Liver (tissue), 9 donors: ENCODE measurements around the gene DOCK6. TPM values are rescaled to one million over a fixed set of nuclear protein-coding genes. Genes with fewer than 3 reads are reported as not detected.

Experiments
- DNase-seq: peaks from one replicate; pipeline ENCODE4 v3.0.0-alpha.2; 2017; ENCODE audit warnings: low spot score
- H3K27ac ChIP-seq, 2 donors: one replicate each; pipeline ENCODE4 v1.7.0; 2013; ENCODE audit warnings: inconsistent platforms in 2 of 2, low read length in 2 of 2, control low read depth in 1 of 2, low read depth in 1 of 2, mild to moderate bottlenecking in 1 of 2
- H3K27me3 ChIP-seq, 4 donors: one replicate each; pipeline versions ENCODE4 v1.6.1 to v1.7.0; 2013; ENCODE audit warnings: low read length in 3 of 4, inconsistent platforms in 1 of 4, mild to moderate bottlenecking in 1 of 4, moderate library complexity in 1 of 4; ENCODE audit not compliant: control insufficient read depth in 4 of 4, insufficient read depth in 4 of 4
- H3K36me3 ChIP-seq, 4 donors: one replicate each; pipeline versions ENCODE4 v1.6.1 to v1.7.0; 2013; ENCODE audit warnings: low read length in 3 of 4, mild to moderate bottlenecking in 3 of 4, low read depth in 1 of 4, moderate library complexity in 1 of 4; ENCODE audit not compliant: control insufficient read depth in 4 of 4, insufficient read depth in 3 of 4
- H3K4me1 ChIP-seq, 4 donors: one replicate each; pipeline versions ENCODE4 v1.6.1 to v1.7.0; 2013; ENCODE audit warnings: low read length in 3 of 4, mild to moderate bottlenecking in 3 of 4, moderate library complexity in 1 of 4; ENCODE audit not compliant: control insufficient read depth in 4 of 4, insufficient read depth in 4 of 4
- H3K4me3 ChIP-seq, 3 donors: one replicate each; pipeline versions ENCODE4 v1.6.1 to v1.7.0; 2013; ENCODE audit warnings: low read length in 3 of 3, control low read depth in 1 of 3, low read depth in 1 of 3, mild to moderate bottlenecking in 1 of 3
- H3K9ac ChIP-seq, 2 donors: one replicate each; pipeline ENCODE4 v1.7.0; 2013; ENCODE audit warnings: low read length in 2 of 2, mild to moderate bottlenecking in 2 of 2, moderate library complexity in 2 of 2, control low read depth in 1 of 2, low read depth in 1 of 2
- H3K9me3 ChIP-seq, 4 donors: one replicate each; pipeline versions ENCODE4 v1.6.1 to v1.7.0; 2013; ENCODE audit warnings: low read length in 3 of 4; ENCODE audit not compliant: control insufficient read depth in 4 of 4
- ATF3 ChIP-seq: IDR thresholded peaks from 2 replicates; pipeline ENCODE4 v1.6.1; 2016; ENCODE audit warnings: antibody characterized with exemption
- CTCF ChIP-seq: fragments of 150-350 bp; IDR thresholded peaks from 2 replicates; pipeline ENCODE4 v1.5.1; 2017; ENCODE audit warnings: improper control_type of control experiment, low read depth, low read length; ENCODE audit not compliant: missing input control
- FOXA1 ChIP-seq: IDR thresholded peaks from 2 replicates; pipeline ENCODE4 v1.6.1; 2016; ENCODE audit warnings: antibody characterized with exemption
- GABPA ChIP-seq, 2 donors: IDR thresholded peaks in 1 of 2; conservative IDR thresholded peaks in 1 of 2; 2 replicates each; pipeline ENCODE4 v1.6.1; 2016; ENCODE audit warnings: antibody characterized with exemption in 2 of 2, mild to moderate bottlenecking in 1 of 2, moderate library complexity in 1 of 2
- HNF4A ChIP-seq, 2 donors: conservative IDR thresholded peaks; 2 replicates each; pipeline ENCODE4 v1.6.1; 2016; ENCODE audit warnings: antibody characterized with exemption in 2 of 2, mild to moderate bottlenecking in 2 of 2
- HNF4G ChIP-seq: IDR thresholded peaks from 2 replicates; pipeline ENCODE4 v1.6.1; 2016; ENCODE audit warnings: antibody characterized with exemption
- JUND ChIP-seq, 2 donors: IDR thresholded peaks; 2 replicates each; pipeline ENCODE4 v1.6.1; 2016; ENCODE audit warnings: antibody characterized with exemption in 2 of 2
- RAD21 ChIP-seq, 2 donors: IDR thresholded peaks; 2 replicates each; pipeline ENCODE4 v1.6.1; 2016; ENCODE audit warnings: antibody characterized with exemption in 2 of 2, mild to moderate bottlenecking in 2 of 2
- REST ChIP-seq: IDR thresholded peaks from 2 replicates; pipeline ENCODE4 v1.6.1; 2016; ENCODE audit warnings: antibody characterized with exemption, mild to moderate bottlenecking
- RXRA ChIP-seq, 2 donors: IDR thresholded peaks; 2 replicates each; pipeline ENCODE4 v1.6.1; 2017 to 2018; ENCODE audit warnings: antibody characterized with exemption in 2 of 2, mild to moderate bottlenecking in 1 of 2
- YY1 ChIP-seq: IDR thresholded peaks from 2 replicates; pipeline ENCODE4 v1.6.1; 2016; ENCODE audit warnings: antibody characterized with exemption, mild to moderate bottlenecking
- WGBS: extraction: QIAGEN DNeasy Blood & Tissue Kit; methylation state at CpG from one replicate; pipeline ENCODE4 v1.1.7; 2013; 5-methylcytosine and 5-hydroxymethylcytosine counted together
- polyA plus RNA-seq, 2 donors: library from polyadenylated mRNA; stranded (reverse) in 1 of 2; unstranded in 1 of 2; fragments of 200-250 nt in 1 of 2; fragments of >200 nt in 1 of 2; fragmentation: Nextera tagmentation in 1 of 2; extraction: Ambion mirVana in 1 of 2; gene quantifications; one replicate each; pipeline versions ENCODE4 v1.2.1 to v1.2.3, GENCODE V29; 2013 to 2015
- total RNA-seq, 2 donors: library from RNA; depleted of rRNA; stranded (reverse); fragments of >200 nt; gene quantifications; one replicate each; pipeline ENCODE4 v1.2.3, GENCODE V29; 2014
- donor health status: healthy.
- donor health status: healthy.
- donor health status: healthy.
- donor health status: healthy.
- donor health status: healthy.

Gene DOCK6
- total and polyA plus RNA-seq, 4 donors: 4.9 to 15.8 (median 13.7) TPM

GRCh38 chr19:11252665-11253355 is 9.5 kb downstream of the DOCK6 start:
- Histone ChIP-seq H3K4me3 (no peak overlapping the region), H3K27ac (peak overlapping the region in 1 of 2 donors; percentile 13), H3K27me3 (no peaks in the 10 kb centered on the region), H3K4me1 (no peaks in the 10 kb centered on the region), H3K9me3 (no peaks in the 10 kb centered on the region), H3K9ac (no peak overlapping the region), H3K36me3 (no peaks in the 10 kb centered on the region)
- no peak for DNase-seq
- WGBS: 93% methylated on average over 19 of the region's 19 CpGs
- TF ChIP-seq REST: no peak
- no peak for TF ChIP-seq RAD21 (IDR thresholded peaks at IDR 0.05)
- no peak for TF ChIP-seq YY1
- no peak for TF ChIP-seq HNF4G
- no peak for TF ChIP-seq ATF3
- TF ChIP-seq RXRA (IDR thresholded peaks at IDR 0.05): no peak
- no peak for TF ChIP-seq CTCF
- TF ChIP-seq HNF4A (conservative IDR thresholded peaks at IDR 0.05): no peak
- no peak for TF ChIP-seq FOXA1
- TF ChIP-seq JUND (IDR thresholded peaks at IDR 0.05): no peak

GRCh38 chr19:11251650-11252314 is 10.5 kb downstream of the DOCK6 start:
- H3K9ac ChIP-seq: no peak overlapping the region
- 83% methylated on average over 11 of the region's 11 CpGs for WGBS
- H3K4me3 ChIP-seq: no peak overlapping the region
- H3K27ac ChIP-seq: peak overlapping the region in 1 of 2 donors; percentile 50
- peaks cover 0 to under 1% (median 0%) of the 10 kb centered on the region in 4 donors for H3K4me1 ChIP-seq
- no peak for TF ChIP-seq GABPA (IDR thresholded peaks at IDR 0.05 in 1 of 2, conservative IDR thresholded peaks at IDR 0.05 in 1 of 2)
- TF ChIP-seq CTCF: no peak
- no peak for TF ChIP-seq RAD21 (IDR thresholded peaks at IDR 0.05)
- TF ChIP-seq RXRA (IDR thresholded peaks at IDR 0.05): peak in 1 of 2 donors; percentile 7
- no peaks in the 10 kb centered on the region for H3K36me3 ChIP-seq
- no peaks in the 10 kb centered on the region for H3K9me3 ChIP-seq
- no peak for DNase-seq
- H3K27me3 ChIP-seq: no peaks in the 10 kb centered on the region
